Measurements from ENCODE around the gene FOXG1.

DNA sequence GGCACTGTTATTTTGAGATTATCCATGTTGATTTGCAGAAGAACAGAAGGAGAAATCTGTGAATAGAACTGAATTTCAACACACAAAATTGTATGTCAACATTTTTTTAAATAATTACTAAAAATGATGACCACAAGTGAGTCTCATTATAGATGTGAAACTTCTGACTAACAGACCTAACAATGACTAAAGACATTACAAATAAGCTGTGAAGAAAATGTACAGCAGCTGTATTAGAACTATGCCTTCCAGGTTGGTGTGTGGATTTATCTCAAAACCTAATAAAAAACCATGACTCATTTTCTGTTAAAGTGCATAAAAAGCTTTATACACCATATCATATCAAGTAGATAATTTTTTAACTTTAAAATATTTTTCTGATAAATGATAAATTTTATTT, 22.5 kb upstream of the FOXG1 start:
- TF ChIP-seq, protein P1, sequence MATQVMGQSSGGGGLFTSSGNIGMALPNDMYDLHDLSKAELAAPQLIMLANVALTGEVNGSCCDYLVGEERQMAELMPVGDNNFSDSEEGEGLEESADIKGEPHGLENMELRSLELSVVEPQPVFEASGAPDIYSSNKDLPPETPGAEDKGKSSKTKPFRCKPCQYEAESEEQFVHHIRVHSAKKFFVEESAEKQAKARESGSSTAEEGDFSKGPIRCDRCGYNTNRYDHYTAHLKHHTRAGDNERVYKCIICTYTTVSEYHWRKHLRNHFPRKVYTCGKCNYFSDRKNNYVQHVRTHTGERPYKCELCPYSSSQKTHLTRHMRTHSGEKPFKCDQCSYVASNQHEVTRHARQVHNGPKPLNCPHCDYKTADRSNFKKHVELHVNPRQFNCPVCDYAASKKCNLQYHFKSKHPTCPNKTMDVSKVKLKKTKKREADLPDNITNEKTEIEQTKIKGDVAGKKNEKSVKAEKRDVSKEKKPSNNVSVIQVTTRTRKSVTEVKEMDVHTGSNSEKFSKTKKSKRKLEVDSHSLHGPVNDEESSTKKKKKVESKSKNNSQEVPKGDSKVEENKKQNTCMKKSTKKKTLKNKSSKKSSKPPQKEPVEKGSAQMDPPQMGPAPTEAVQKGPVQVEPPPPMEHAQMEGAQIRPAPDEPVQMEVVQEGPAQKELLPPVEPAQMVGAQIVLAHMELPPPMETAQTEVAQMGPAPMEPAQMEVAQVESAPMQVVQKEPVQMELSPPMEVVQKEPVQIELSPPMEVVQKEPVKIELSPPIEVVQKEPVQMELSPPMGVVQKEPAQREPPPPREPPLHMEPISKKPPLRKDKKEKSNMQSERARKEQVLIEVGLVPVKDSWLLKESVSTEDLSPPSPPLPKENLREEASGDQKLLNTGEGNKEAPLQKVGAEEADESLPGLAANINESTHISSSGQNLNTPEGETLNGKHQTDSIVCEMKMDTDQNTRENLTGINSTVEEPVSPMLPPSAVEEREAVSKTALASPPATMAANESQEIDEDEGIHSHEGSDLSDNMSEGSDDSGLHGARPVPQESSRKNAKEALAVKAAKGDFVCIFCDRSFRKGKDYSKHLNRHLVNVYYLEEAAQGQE (IDR thresholded peaks at IDR 0.05; ENCODE audit: insufficient replicate concordance, low read depth): no peak
- TF ChIP-seq, protein P2, sequence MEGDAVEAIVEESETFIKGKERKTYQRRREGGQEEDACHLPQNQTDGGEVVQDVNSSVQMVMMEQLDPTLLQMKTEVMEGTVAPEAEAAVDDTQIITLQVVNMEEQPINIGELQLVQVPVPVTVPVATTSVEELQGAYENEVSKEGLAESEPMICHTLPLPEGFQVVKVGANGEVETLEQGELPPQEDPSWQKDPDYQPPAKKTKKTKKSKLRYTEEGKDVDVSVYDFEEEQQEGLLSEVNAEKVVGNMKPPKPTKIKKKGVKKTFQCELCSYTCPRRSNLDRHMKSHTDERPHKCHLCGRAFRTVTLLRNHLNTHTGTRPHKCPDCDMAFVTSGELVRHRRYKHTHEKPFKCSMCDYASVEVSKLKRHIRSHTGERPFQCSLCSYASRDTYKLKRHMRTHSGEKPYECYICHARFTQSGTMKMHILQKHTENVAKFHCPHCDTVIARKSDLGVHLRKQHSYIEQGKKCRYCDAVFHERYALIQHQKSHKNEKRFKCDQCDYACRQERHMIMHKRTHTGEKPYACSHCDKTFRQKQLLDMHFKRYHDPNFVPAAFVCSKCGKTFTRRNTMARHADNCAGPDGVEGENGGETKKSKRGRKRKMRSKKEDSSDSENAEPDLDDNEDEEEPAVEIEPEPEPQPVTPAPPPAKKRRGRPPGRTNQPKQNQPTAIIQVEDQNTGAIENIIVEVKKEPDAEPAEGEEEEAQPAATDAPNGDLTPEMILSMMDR (IDR thresholded peaks at IDR 0.05; ENCODE audit: insufficient read depth, low read length): no peak
- no peak for TF ChIP-seq POLR2AphosphoS5 (IDR thresholded peaks at IDR 0.05; ENCODE audit: low read depth)
